Rectal smooth muscle tissue (tissue), 1 donor: ENCODE results near the gene PIN4.
"Not testable (repeated sequence)": the region's sequence is repeated elsewhere in the genome, so short reads cannot be mapped to it uniquely, and the experiment has no call there.

Experiments used
- H3K27ac ChIP-seq: one replicate; pipeline ENCODE4 v1.7.0; 2013; ENCODE audit warnings: low read depth, low read length, inconsistent platforms
- H3K27me3 ChIP-seq: one replicate; pipeline ENCODE4 v1.7.0; 2013; ENCODE audit warnings: low read length; ENCODE audit not compliant: control insufficient read depth, insufficient read depth
- H3K36me3 ChIP-seq: one replicate; pipeline ENCODE4 v1.7.0; 2013; ENCODE audit warnings: low read length; ENCODE audit not compliant: control insufficient read depth, insufficient read depth
- H3K4me1 ChIP-seq: one replicate; pipeline ENCODE4 v1.7.0; 2013; ENCODE audit warnings: low read length; ENCODE audit not compliant: control insufficient read depth, insufficient read depth
- H3K4me3 ChIP-seq: one replicate; pipeline ENCODE4 v1.7.0; 2013; ENCODE audit warnings: low read length
- H3K9ac ChIP-seq: one replicate; pipeline ENCODE4 v1.7.0; 2013; ENCODE audit warnings: low read length

The PIN4 gene

DNA sequence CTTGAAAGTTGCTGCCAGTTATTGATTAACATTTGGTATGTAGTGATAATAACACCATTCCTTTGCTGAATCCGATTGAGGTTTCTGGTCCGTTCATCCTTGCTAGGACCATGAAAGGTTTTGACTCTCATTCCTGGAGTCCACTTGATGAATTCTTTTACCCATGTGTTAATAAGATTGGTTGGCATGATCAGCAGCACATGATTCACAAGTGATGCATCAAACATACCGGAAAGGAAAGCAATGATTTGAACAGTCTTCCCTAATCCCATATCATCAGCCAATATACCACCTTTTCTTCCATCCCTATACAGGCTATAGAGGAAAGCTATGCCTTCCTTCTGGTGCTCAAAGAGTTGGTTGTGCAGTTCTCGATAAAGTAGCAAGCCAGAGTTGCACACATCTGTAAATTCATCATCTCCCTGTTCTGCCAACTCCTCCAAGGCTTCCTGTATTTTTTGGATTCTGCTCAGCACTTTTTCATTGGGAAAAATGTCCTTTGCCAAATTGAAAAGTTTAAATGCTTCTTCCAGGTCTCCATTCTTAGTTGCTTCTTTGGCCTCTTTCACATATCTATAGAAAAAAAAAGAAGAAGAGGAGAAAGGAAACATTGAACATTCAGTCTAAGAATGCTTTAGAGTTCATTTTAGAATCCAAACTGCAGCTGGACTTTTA is 26.7 kb downstream of the PIN4 start:
- Histone ChIP-seq H3K4me1 (no peaks in the 10 kb centered on the region), H3K27ac (no peak overlapping the region), H3K4me3 (no peak overlapping the region), H3K27me3 (no peaks in the 10 kb centered on the region), H3K36me3 (no peaks in the 10 kb centered on the region), H3K9ac (no peak overlapping the region)

GRCh38 chrX:72216973-72217372 is 35.4 kb downstream of the PIN4 start:
- H3K4me3 ChIP-seq, result no peak overlapping the region
- no peaks in the 10 kb centered on the region for H3K27me3 ChIP-seq
- H3K9ac ChIP-seq, result no peak overlapping the region
- no peak overlapping the region for H3K27ac ChIP-seq
- no peaks in the 10 kb centered on the region for H3K36me3 ChIP-seq
- no peaks in the 10 kb centered on the region for H3K4me1 ChIP-seq

GRCh38 chrX:72220375-72220774 is 38.8 kb downstream of the PIN4 start:
- not testable (repeated sequence) for H3K27ac ChIP-seq, H3K4me3 ChIP-seq, H3K27me3 ChIP-seq, H3K36me3 ChIP-seq, H3K4me1 ChIP-seq, H3K9ac ChIP-seq

DNA sequence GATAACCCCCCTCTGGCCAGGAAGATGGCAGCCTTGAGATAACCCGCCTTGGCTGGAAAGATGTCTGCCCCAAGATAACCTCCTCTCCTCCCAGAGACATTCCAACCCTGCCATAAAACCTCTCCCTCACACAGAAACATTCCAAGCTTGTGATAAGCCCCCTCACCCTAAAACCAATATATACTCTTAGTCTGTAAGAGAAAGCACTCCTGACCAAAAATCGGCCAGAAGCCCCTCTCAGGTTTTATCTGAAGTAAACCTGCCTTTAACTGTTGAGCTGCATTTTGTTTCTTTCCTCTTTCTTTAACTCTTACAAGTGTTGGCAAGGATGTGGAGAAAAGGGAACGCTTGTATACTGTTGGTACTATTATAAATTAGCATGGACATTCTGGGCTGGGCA is 48.7 kb downstream of the PIN4 start:
- Histone ChIP-seq H3K36me3 (no peaks in the 10 kb centered on the region), H3K4me3 (no peak overlapping the region), H3K27ac (no peak overlapping the region), H3K9ac (no peak overlapping the region), H3K4me1 (no peaks in the 10 kb centered on the region), H3K27me3 (no peaks in the 10 kb centered on the region)

DNA sequence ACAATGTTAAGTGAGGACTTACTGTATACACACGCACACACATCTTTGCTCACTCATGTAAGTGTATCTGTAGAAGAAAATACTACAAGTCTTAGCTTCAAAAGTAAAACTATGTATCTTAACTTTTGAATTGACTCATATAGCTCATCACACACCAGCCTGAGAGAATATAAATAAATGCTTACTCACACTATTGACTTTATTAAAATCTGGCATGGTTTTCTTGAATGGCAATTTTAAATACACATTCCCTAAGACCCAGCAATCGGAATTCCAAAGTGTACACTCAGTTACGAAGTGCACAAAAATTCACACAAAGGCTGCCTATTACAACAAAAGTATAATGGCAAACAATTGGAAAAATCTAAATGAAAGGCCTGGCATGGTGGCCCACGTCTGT is 55.3 kb downstream of the PIN4 start:
- no peak overlapping the region for H3K4me3 ChIP-seq
- H3K27me3 ChIP-seq, result no peaks in the 10 kb centered on the region
- H3K27ac ChIP-seq, result no peak overlapping the region
- no peak overlapping the region for H3K9ac ChIP-seq
- H3K36me3 ChIP-seq, result no peaks in the 10 kb centered on the region
- no peaks in the 10 kb centered on the region for H3K4me1 ChIP-seq

- H3K27ac ChIP-seq, result no peak overlapping the region
- no peaks in the 10 kb centered on the region for H3K27me3 ChIP-seq
- no peaks in the 10 kb centered on the region for H3K4me1 ChIP-seq
- no peaks in the 10 kb centered on the region for H3K36me3 ChIP-seq
- H3K9ac ChIP-seq, result no peak overlapping the region
- no peak overlapping the region for H3K4me3 ChIP-seq
Observed at GRCh38 chrX:72238183-72238582, 56.6 kb downstream of the PIN4 start.

- Histone ChIP-seq H3K27ac (no peak within 1 kb of the TSS), H3K27me3 (no peaks in the 10 kb centered on the region), H3K36me3 (no peaks in the 10 kb centered on the region), H3K4me3 (peak within 1 kb of the TSS; percentile 58), H3K4me1 (no peaks in the 10 kb centered on the region), H3K9ac (no peak within 1 kb of the TSS)
Observed at GRCh38 chrX:72238721-72239475, 57.3 kb downstream of the PIN4 start, which contains the start of gene ERCC6L. Gene ERCC6L, minus strand, starts transcription at chrX:72239027. Its CDS starts 116 bp downstream, at chrX:72238911.

- Histone ChIP-seq H3K36me3 (no peaks in the 10 kb centered on the region), H3K27ac (no peak overlapping the region)
Observed at GRCh38 chrX:72240976-72241375, 59.4 kb downstream of the PIN4 start.

GRCh38 chrX:72243472-72243871 is 61.9 kb downstream of the PIN4 start:
- H3K27me3 ChIP-seq, result no peaks in the 10 kb centered on the region
- H3K4me1 ChIP-seq, result no peaks in the 10 kb centered on the region
- no peak overlapping the region for H3K4me3 ChIP-seq
- no peak overlapping the region for H3K27ac ChIP-seq
- H3K36me3 ChIP-seq, result no peaks in the 10 kb centered on the region
- no peak overlapping the region for H3K9ac ChIP-seq

More at GRCh38 chrX:72240976-72241375, 59.4 kb downstream of the PIN4 start:
- Histone ChIP-seq H3K4me1 (no peaks in the 10 kb centered on the region), H3K9ac (no peak overlapping the region), H3K27me3 (no peaks in the 10 kb centered on the region), H3K4me3 (no peak overlapping the region)

- no peak overlapping the region for H3K27ac ChIP-seq
- no peaks in the 10 kb centered on the region for H3K27me3 ChIP-seq
- H3K36me3 ChIP-seq, result no peaks in the 10 kb centered on the region
- H3K9ac ChIP-seq, result no peak overlapping the region
- no peak overlapping the region for H3K4me3 ChIP-seq
- H3K4me1 ChIP-seq, result no peaks in the 10 kb centered on the region
Observed at GRCh38 chrX:72245461-72246089, 64.0 kb downstream of the PIN4 start.

- H3K4me1 ChIP-seq, result no peaks in the 10 kb centered on the region
- H3K27me3 ChIP-seq, result no peaks in the 10 kb centered on the region
- no peak overlapping the region for H3K9ac ChIP-seq
- H3K27ac ChIP-seq, result no peak overlapping the region
- no peaks in the 10 kb centered on the region for H3K36me3 ChIP-seq
- H3K4me3 ChIP-seq, result no peak overlapping the region
Observed at GRCh38 chrX:72247206-72247942, 65.8 kb downstream of the PIN4 start.
